ENCODE data around the gene BCAS1.
"Not testable (repeated sequence)": the region's sequence is repeated elsewhere in the genome, so short reads cannot be mapped to it uniquely, and the experiment has no call there.

Gene BCAS1

DNA sequence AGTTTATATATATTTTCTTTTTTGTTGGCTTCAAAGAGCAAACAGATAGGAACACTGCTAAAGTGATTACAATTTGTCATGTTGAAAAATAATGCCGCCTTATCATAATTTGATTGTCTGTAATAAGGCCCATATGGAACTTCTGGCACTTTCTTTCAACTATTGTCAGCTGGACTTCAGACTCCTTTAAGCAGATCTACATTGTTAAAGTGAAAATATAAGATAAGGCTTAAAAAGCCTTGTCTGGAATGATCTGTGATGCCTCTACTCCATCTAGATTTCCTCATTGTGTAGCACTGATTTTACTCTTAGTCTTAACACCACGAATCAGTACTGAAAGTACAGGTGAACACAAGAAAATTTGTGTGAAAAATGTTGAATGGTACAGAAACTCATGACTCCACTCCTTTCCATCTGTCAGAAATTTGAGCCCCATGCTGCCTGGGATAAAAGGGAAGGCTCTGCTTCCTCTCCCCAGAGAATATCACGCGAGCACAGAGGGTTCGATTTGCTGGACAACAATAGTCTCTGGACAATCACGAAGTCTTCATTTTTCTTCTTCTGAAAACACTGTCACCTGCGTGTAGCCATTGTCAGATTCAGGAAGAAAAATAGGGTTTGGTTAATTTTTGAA lies 56.0 kb downstream of the BCAS1 start:
- DNase-seq = no peak

DNA sequence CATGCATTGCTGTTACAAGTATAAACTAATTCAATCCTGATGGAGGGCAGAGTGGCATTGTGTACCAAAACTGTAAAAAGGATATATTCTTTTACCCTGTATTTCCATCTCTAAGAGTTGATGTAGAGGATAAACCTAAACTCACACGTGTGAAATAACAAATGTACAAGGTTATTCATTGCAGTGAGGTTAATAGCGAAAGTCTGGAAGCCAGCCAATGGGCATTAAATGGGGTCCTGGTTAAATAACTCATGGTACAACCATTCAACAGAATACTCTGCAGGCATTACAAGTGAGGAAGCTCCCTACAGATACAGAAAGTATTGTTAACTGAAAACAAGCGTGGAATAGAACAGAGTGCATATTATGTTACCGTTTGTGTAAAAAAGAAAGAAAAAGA lies 56.9 kb downstream of the BCAS1 start:
- no peak for DNase-seq

DNA sequence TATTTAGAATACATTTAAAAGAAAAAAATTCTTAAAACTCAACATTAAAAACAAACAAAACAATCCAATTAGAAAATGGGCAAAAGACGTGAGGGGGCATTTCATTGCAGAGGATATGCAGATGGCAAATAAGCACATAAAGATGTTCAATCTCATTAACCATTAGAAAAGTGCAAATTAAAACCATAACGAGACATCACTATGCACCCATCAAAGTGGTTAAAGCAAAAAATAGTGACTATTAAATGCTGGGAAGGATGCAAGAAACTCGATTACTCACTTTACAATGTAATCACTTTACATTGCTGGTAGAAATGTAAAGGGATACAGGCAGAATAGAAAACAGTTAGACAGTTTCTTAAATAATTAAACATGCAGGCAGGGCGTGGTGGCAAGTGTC lies 59.0 kb downstream of the BCAS1 start:
- no peak for DNase-seq

DNA sequence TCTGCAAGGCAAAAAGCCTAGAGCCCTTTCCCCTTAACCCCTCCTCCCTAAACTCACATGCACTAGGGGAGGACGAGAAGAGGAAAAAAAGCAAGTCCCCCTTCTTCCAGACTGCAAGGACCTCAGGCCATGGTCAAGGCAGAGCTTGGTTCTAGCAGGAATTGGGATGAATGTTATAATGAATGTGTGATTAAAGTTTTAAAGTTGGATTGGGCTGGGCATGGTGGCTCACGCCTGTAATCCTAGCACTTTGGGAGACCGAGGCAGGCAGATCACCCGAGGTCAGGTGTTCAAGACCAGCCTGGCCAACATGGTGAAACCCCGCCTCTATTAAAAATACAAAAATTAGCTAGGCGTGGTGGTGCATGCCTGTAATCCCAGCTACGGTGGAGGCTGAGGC lies 64.2 kb downstream of the BCAS1 start:
- not testable (repeated sequence) for DNase-seq

DNA sequence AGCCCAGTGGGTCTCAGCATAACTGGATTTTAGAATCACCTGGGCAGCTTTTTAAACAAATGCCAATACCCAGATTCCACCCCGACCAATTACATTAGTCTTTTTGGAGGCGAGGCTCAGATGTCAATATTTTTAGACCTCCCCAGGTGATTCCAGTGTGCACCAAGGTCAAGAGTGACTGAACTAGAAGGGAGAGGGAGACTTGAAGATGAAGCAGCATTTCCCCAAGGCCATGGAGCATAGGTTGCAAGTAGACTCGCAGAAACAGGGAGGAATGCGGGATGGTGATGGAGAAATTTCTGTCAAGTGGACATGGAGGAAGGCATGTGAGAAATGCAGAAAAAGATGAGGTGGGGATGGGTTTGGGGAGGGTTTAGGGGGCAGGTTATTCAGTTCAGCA lies 64.9 kb downstream of the BCAS1 start:
- DNase-seq = no peak

DNA sequence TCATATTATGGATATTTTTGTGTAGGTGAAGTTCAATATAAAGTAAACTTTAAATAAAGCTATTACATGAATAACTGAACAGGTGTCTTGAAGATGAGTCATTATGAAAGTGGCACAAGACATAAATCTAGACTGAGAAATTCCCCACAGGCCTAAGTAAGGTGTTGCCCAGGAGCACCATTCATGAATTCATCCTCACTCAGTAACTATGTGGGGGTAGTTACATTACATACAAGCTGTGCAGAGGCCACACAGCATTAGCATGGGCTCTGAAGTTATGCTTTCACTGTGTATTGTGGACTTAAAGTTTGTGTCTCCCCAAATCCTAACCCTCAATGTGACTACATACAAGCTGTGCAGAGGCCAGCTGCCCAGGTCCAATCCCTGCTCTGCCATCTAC lies 65.9 kb downstream of the BCAS1 start:
- no peak for DNase-seq

DNA sequence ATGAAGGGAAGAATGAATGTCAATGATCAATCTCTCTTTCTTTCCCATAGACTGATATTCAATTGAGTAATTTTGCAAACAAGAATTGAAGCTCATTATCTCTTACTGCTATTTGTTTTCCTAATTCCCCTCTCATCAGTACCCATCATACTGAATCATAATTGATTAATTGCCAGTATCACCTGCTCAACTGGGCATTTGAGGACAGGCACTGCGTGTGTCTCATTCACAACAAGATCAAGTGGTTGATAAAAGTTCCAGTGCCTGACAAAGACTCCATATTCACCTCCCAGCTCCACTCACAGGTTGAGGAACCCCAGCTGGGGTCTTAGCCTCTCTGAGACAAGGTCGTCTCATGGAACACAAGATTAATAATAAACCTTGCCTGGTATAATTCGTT lies 67.7 kb downstream of the BCAS1 start:
- DNase-seq = no peak

DNA sequence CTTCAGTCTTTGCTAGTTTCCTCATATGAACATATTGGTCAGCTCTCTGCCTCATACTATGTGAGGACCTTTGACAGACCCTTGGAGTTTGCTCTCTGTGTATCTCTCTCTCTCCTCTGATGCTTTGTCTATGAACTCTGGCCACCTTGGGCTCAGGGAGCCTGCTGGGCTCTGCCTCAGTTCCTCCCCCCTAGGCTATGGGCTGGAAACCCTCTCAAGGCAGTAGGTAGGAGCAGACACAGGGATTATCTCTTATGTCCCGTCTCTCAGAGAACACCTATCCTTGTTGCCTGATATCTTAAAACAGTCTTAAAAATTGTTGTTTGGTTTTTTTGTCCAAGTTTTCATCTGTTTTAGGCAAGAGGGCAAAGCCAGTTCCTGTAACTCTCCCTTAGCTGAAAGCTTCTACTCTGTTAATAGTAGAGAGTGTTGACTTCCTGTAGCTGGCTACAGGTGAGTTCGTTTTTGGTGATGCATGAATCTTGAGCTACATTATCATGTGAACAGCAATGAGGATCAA lies 68.3 kb downstream of the BCAS1 start:
- no peak for DNase-seq

DNA sequence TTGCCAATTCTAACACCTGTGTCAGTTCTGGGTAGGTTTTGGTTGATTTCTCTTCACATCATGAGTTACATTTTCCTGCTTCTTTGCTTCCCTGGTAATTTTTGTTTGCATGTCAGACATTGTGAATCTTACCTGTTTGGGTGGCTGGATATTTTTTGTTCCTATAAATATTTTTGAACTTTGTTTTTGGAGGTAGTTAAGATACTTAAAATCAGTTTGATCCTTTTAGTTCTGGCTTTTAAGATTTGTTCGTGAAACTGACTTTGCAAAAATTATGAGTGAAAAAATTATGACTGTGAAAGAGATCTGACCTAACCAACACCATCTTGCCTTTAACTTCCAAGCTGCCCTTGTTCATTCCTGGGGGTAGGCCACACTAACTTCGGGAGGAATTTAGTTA lies 69.5 kb downstream of the BCAS1 start:
- DNase-seq = no peak

DNA sequence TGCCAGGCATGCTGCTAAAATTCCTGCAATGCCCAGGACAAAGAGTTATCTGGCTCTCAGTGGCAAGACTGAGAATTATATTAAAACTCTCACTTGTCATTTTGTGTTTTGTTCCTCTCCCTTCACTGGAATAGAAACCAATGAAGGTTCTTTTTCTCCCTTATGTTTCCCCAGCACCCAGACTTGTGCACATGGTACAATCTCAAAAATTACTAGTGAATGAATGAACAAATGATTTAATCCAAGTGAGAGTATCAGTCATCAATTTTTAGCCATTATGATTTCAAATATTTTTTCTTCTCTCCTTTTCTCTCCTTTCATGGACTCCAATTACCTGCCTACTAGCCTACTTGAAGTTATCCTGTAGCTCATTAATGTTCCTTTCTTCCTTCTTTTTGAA lies 70.1 kb downstream of the BCAS1 start:
- no peak for DNase-seq

DNA sequence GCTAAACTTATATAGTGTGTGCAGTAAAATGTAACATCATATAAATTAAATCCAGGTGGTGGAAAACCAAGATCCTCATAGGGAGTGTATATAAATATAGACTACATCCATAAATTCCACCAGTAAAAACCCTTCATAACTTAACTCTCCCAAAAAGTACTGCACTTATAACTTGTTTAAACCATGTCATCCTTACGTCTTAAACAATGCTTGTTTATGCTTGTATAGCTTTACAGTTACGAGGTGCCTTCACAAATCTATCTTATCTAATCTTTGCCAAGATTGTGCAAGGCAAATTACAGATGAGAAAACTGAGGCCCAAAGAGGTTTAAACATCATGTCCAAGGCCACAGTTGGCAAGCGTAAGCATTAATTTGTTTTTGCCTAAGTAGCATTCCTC lies 71.3 kb downstream of the BCAS1 start:
- no peak for DNase-seq

DNA sequence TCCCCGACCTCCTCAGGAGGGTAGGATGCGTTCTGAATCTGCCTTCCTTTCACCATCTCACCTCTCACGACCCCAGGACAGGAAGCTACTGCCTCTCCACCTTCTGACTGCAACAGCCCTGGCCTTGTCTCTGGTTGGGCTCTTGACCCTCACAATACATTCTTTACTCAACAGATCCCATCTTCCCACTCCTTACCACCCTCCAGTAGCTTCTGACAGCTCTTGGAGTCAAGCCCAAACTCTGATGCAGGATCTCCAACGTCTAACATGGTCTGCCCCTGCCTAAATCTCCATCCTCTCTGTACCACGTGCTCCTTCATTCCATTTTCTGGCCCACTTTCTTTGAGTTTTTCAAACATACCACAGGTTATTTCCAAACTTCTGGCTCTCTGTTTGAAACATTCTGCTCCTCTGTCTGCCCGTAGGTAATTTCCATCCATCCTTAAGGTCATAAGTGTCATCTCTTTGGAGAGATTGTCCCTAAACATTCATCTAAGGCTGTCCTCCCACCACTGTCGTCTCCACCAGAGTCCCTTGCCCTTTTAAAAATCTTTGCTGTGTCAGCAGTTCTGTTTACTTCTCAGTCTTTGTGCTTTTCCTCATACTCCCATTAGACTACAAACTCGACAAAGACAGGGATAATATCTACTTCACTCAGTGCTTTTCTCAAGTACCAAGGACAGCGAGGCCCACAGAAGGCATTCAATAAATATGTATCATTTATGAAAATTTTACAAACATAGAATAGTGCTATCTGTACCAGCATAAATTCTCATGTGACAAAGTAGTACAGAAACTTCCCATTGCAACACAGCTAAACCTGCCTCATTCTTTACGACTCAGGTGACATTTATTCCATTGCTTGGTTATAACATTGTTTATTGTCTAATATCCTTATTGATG lies 73.6 kb downstream of the BCAS1 start:
- no peak for DNase-seq

DNA sequence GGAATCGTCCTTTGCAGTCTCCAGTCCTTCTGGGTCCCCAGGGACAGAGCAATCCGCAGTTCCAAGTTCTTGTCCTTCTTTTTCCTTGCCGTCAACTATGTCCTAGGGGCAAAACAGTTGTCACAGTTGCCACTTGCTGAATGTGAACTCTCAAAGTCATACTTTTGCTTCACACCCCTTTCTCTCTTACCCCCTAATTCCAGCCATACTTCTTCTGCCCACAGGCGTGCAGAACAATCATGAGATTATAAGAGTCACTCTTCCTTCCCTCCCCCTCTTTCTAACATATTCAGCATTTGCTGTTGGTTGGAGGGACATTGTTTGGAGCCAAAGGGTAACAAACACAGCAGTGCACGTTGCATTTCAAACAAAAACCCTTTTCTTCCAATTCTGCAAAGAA lies 74.4 kb downstream of the BCAS1 start:
- no peak for DNase-seq

DNA sequence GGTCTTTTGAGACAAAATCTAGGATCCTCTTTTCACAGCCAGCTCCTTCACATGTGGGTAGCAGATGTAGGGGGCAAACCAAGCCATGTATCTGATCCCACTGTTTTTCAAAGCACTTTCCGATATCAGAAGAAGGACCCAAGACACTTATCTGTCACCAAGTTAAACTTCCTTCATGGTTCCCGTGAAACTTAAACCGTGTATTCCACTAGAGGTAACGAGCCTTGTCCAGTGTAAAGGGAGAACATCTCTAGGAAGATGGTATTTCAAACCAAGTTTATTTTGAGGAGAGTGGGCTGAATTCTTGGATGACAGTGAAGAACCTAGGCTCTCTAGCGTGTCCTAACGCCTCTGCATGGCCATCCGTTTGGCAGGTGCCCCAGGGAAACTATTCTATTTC lies 76.3 kb downstream of the BCAS1 start:
- DNase-seq = no peak

DNA sequence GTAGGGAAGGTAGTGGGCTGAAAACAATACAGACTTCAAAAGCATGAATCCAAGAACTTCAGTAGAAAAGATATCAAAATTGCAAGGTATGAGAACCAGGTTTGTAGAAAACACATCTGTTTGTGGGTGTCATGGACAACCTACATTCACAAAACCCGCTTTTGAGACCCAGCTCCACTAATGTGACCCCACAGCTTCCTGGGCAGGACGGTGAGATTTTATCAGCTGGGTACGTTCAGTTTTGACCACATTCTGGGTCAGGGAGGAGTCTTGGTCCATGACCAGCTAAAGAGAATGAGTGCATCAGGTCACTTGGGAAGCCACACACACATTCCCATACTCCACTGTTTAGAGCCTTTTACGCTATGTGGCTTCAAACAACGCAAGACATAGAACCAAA lies 77.1 kb downstream of the BCAS1 start:
- no peak for DNase-seq

DNA sequence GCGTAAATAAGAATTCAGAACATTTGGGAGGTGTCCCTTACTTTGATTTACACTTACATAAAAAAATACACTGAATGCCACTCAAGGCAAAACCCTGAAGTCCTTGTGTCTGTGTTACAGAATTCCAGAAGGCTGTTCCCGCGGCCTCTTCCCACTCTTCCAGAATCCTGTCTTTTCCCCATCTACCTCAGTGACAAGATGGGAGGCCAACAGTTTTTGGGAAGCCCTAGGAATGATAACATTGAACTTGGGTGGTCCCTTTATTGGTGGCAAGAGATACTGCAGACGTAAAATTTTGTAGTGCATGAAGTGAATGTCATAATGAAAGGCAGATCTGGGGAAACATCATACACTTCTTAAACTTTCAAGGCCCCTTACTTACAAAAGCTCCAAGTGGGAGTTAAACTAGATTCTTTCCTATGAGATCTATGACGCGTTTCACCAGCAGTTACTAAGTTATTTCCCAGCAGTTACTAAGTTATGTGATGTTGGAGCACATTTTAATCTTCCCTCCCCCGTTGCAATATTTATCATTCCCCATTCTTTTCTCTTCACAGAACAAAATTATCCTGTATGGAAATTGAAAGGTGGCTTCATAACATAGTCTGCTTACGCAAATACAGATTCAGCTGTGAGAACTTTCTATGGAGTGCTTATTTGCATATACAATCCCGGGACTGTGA lies 79.5 kb downstream of the BCAS1 start:
- DNase-seq = no peak

DNA sequence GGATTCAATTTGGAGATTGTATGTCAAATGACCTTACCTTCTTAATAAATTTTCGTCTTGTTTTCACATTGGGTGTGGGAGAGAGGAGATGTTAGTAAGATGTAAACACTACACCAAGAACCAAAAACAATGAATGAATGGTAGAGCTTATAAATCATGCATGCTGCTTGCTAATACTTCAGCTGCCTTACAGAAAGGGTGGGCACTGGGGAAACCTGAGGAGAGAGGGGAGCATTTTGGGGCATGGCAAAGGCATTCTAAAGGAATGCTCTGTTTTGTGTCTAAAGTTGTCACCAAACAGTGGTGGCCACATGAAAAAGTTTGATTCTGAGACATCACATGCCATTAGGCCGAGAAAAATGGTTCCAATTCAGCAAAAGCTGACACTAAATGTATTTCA lies 80.4 kb downstream of the BCAS1 start:
- DNase-seq = no peak

DNA sequence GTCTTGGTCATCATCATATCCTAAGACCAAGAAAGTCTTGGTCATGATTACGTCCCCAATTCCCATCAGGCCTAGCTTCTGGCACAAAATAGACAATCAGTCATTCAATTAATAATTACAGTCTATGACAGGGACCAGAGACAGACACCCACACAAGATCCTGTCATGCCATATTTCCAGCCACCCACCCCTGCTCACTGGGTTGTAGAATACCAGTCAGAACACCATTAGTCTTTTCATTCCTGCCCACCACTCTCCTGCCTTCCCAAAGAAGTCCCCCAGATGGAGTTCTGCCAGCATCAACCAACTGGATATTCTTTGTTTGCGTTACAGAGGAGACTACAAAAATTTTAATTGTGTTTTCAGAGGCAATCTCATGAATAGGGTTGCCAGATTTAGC lies 81.0 kb downstream of the BCAS1 start:
- DNase-seq = no peak

DNA sequence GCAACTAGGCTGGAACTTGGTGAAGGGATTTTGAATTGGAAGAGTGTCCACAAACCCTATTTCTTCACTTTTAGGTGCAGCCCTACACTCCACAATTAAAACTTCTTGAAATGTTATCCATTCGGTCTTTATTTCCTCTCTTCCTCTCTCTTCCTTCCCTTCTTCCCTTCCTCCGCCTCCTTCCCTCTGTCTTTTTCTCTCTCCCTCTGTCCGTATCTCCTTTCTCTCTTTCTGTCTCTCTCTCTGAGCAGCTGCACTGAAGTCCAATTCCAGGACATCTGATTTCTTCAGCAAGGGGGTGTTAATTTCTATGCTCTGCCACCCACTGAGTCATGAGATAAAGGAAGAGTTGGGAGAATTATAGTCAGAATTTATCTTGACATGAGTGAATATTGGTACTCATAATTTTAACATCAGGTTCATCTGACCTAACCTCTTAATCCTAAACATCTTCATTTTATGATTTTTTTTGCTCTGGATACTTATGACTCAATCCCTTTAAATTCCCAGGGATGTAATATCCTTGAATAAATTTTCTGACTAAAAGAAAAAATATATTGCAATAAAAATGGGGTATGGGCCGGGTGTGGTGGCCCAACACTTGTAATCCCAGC lies 84.2 kb downstream of the BCAS1 start:
- DNase-seq = no peak

DNA sequence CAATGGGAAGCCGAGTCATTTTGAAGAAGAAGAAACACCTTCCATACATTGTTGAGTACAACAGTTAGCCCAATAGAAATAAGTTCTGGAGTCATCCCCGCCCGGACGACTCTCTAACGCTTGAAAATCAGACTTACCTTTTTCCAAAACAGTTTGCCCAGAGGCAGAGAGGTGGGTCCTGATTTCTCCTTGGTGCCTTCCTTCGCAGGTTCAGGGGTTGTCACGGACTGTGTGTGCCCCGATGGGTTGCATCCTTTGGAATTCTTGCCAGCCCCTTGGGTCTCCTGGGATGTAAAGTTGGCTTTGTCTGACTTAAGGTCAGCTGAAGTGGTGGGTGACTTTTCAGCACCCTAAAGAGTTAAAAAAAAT lies 85.3 kb downstream of the BCAS1 start:
- no peak for DNase-seq

DNA sequence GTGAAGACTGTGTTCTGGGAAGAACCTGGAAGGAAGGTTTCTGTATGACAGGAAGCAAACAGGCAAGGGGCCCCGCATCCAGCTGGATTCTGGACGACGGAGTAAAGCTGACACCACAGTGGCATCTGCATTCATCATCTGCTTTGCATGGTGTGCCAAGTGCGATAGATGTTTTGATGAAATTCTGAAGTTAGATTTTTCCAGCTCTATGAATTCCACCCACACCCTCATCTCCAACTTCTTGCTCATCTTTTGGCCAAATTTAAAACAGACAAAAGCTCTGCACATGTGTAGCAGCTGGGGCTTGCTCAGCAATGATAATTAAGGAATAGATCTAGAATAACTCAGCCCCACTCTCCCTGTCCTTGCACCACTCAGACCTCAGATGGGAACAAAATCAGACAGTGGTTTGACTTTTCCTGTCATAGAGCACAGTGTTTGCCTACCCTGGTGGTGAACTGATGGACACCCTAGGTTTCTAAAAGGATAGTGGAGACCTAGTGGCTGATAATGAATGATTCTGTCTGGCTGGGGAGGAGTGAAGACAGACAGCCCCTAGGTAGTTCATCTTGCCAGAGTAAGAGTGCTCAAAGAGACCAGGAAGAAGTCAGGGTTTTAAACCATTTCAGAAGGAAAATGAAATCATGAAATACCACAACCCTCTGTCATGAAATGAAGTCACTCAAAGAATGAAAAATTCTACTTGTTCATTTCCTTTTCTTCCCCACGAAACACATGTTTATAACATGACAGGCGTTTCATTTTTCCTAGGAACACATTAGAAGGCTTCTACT lies 85.8 kb downstream of the BCAS1 start:
- no peak for DNase-seq

DNA sequence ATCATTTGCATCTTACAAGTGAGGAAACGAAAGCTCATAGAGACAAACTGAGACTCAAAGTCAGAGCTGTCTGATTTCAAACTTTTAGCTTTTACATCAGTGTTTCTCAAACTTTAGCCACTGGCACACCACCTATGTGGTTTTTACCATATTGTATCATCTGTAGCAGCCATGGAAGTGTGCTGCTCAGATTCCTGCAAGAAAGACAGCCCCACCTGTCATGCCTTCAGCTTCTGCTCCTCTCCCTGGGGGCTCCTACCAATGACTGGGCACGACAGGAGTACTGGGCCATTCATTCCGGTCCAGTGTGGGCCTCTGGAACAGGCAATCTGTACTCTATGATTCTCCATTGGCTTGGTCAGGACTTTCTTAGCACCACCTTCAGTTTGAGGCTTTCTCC lies 87.0 kb downstream of the BCAS1 start:
- DNase-seq = no peak

DNA sequence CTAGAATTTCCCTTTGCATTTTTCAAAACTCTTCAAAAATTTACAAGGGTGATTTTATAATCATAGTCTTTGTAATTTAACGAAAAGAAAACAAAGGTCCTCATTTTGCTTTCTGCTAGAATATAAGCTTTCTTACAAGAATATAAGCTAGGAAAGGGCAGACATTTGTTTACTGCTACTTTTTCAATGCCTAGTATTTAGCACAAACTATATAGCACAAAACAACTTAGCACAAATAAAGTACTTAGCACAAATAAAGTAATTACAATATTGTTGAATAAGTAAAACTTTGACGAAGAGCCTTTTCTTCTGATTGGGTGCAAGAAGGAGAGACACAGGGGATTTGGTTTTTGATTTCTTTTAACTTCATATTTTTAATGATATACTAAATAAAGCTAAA lies 87.8 kb downstream of the BCAS1 start:
- DNase-seq = no peak

All from activated T-cell treated with anti-CD3 and anti-CD28 coated beads, Interleukin-2, amount 50 U/mL, for 1 hour (primary cell).